Stimulated activated CD4-positive, alpha-beta T cell treated with anti-CD3 and anti-CD28 coated beads, Interleukin-4, amount 100 ng/mL, for 4 hours (primary cell): Measurements from ENCODE around the gene TEX29.

Source experiments
- DNase-seq, 2 experiments: peaks; one replicate each; pipeline ENCODE4 v3.0.0-alpha.2; 2020

Gene TEX29

GRCh38 chr13:111344471-111345191 is 24.2 kb downstream of the TEX29 start:
- DNase-seq: no peak

GRCh38 chr13:111345682-111346081 is 25.2 kb downstream of the TEX29 start:
- DNase-seq: no peak

GRCh38 chr13:111346101-111346680 is 25.7 kb downstream of the TEX29 start:
- no peak for DNase-seq

GRCh38 chr13:111347438-111347837 is 27.0 kb downstream of the TEX29 start:
- no peak for DNase-seq

- DNase-seq: no peak
These were observed 33.1 kb downstream of the TEX29 start for GRCh38 chr13:111353508-111353907.

GRCh38 chr13:111354789-111355188 is 34.3 kb downstream of the TEX29 start:
- no peak for DNase-seq

GRCh38 chr13:111356795-111357194 is 36.4 kb downstream of the TEX29 start:
- DNase-seq: no peak

GRCh38 chr13:111359237-111359915 is 38.9 kb downstream of the TEX29 start:
- no peak for DNase-seq

- no peak for DNase-seq
These were observed 39.5 kb downstream of the TEX29 start for GRCh38 chr13:111359930-111360329.

- no peak for DNase-seq
These were observed 40.0 kb downstream of the TEX29 start for GRCh38 chr13:111360452-111360851.

GRCh38 chr13:111361046-111361872 is 40.8 kb downstream of the TEX29 start:
- no peak for DNase-seq

GRCh38 chr13:111361873-111362648 is 41.6 kb downstream of the TEX29 start:
- DNase-seq: no peak

- no peak for DNase-seq
These were observed 42.7 kb downstream of the TEX29 start for GRCh38 chr13:111363121-111363520.

- no peak for DNase-seq
These were observed 43.1 kb downstream of the TEX29 start for GRCh38 chr13:111363591-111363990.

- no peak for DNase-seq
These were observed 44.9 kb downstream of the TEX29 start for GRCh38 chr13:111365149-111366005.

GRCh38 chr13:111367340-111367739 is 46.9 kb downstream of the TEX29 start:
- no peak for DNase-seq

- DNase-seq: no peak
These were observed 47.6 kb downstream of the TEX29 start for GRCh38 chr13:111368091-111368490.

- no peak for DNase-seq
These were observed 49.7 kb downstream of the TEX29 start for GRCh38 chr13:111370147-111370546.

- no peak for DNase-seq
These were observed 50.4 kb downstream of the TEX29 start for GRCh38 chr13:111370570-111371535.

- DNase-seq: no peak
These were observed 51.3 kb downstream of the TEX29 start for GRCh38 chr13:111371720-111372119.
